Esophagus muscularis mucosa (tissue), 4 donors: ENCODE measurements around the gene AP1G1.

Experiments
- CTCF ChIP-seq, 3 experiments: fragments of 200-600 bp in 2 of 3; fragments of 450-650 bp in 1 of 3; sonication (generic) in 2 of 3; IDR thresholded peaks; one replicate each; pipeline ENCODE4 v1.5.1; 2017 to 2019; ENCODE audit warnings: antibody characterized with exemption in 3 of 3, mild to moderate bottlenecking in 2 of 3, moderate library complexity in 1 of 3
- EP300 ChIP-seq: sonication (generic); formaldehyde crosslinking; IDR thresholded peaks from one replicate; pipeline ENCODE4 v1.6.1; 2017; ENCODE audit warnings: antibody characterized with exemption
- POLR2A ChIP-seq: fragments of 450-650 bp; IDR thresholded peaks from one replicate; pipeline ENCODE4 v1.6.1; 2017; ENCODE audit warnings: antibody characterized with exemption, moderate library complexity, mild to moderate bottlenecking, low read depth
- POLR2AphosphoS5 ChIP-seq, 2 donors: sonication (generic); formaldehyde crosslinking; IDR thresholded peaks; one replicate each; pipeline ENCODE4 v1.6.1; 2017; ENCODE audit warnings: antibody characterized with exemption in 2 of 2

- no peak for TF ChIP-seq POLR2A
- TF ChIP-seq CTCF (IDR thresholded peaks at IDR 0.05), result no peak
- no peak for TF ChIP-seq EP300
- TF ChIP-seq POLR2AphosphoS5 (IDR thresholded peaks at IDR 0.05), result no peak
Observed at GRCh38 chr16:71780521-71781089, 28.0 kb downstream of the AP1G1 start.
